ENCODE data around the gene ZSWIM3. TPM values are rescaled to one million over a fixed set of nuclear protein-coding genes. Genes with fewer than 3 reads are reported as not detected.

ZSWIM3 gene
- total RNA-seq, 4 donors from 2014 or later, result 2.1 to 5.4 (median 4.0) TPM

DNA sequence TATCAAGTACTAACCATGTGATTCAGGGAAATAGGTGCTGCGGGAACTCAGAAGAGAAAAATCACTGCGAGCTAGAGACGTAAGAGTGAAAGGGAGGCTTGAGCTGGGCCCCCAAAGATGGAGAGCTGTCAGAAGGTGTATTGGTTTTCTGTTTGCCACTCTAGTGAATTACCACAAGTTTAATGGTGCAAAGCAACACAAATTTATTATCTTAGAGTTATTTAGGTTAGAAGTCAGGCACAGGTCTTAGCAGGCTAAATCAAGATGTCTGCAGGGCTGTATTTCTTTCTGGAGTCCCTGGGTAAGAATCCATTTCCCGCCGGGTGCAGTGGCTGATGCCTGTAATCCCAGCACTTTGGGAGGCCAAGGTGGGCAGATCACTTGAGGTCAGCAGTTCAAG is 2.5 kb downstream of the ZSWIM3 start:
- WGBS, result 94% methylated on average over 5 of the region's 5 CpGs
- Histone ChIP-seq H3K27ac (replicated peaks in 1 of 4) (no peak overlapping the region), H3K4me3 (no peak overlapping the region), H3K36me3 (peaks cover 0 to 2% (median under 1%) of the 10 kb centered on the region in 4 donors), H3K27me3 (no peaks in the 10 kb centered on the region), H3K9me3 (no peaks in the 10 kb centered on the region), H3K4me1 (peaks cover 25 to 40% (median 34%) of the 10 kb centered on the region in 4 donors)
- DNase-seq (ENCODE audit: extremely low spot score), result no peak
- intact Hi-C loops (cut with DNase I), result no loop called here
- no peak for TF ChIP-seq POLR2AphosphoS5 (IDR thresholded peaks at IDR 0.05)
- no peak for TF ChIP-seq POLR2A (IDR thresholded peaks at IDR 0.05; ENCODE audit: low read depth)
- TF ChIP-seq EP300 (IDR thresholded peaks at IDR 0.05), result no peak
- TF ChIP-seq, protein P1, sequence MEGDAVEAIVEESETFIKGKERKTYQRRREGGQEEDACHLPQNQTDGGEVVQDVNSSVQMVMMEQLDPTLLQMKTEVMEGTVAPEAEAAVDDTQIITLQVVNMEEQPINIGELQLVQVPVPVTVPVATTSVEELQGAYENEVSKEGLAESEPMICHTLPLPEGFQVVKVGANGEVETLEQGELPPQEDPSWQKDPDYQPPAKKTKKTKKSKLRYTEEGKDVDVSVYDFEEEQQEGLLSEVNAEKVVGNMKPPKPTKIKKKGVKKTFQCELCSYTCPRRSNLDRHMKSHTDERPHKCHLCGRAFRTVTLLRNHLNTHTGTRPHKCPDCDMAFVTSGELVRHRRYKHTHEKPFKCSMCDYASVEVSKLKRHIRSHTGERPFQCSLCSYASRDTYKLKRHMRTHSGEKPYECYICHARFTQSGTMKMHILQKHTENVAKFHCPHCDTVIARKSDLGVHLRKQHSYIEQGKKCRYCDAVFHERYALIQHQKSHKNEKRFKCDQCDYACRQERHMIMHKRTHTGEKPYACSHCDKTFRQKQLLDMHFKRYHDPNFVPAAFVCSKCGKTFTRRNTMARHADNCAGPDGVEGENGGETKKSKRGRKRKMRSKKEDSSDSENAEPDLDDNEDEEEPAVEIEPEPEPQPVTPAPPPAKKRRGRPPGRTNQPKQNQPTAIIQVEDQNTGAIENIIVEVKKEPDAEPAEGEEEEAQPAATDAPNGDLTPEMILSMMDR (IDR thresholded peaks at IDR 0.05), result no peak

- no peak for TF ChIP-seq EP300 (IDR thresholded peaks at IDR 0.05)
- TF ChIP-seq POLR2AphosphoS5 (IDR thresholded peaks at IDR 0.05), result no peak
- no peak for TF ChIP-seq POLR2A (IDR thresholded peaks at IDR 0.05; ENCODE audit: low read depth)
- TF ChIP-seq, protein P1 (IDR thresholded peaks at IDR 0.05), result no peak
- no peak overlapping the region for H3K4me3 ChIP-seq
- 73% methylated on average over 7 of the region's 7 CpGs for WGBS
- H3K36me3 ChIP-seq, result no peaks in the 10 kb centered on the region
- no peak for DNase-seq (ENCODE audit: extremely low spot score)
- peaks cover 17 to 32% (median 27%) of the 10 kb centered on the region in 4 donors for H3K4me1 ChIP-seq
- no peak overlapping the region for H3K27ac ChIP-seq (replicated peaks in 1 of 4)
- no peaks in the 10 kb centered on the region for H3K9me3 ChIP-seq
- intact Hi-C loops (cut with DNase I), result no loop called here
- no peaks in the 10 kb centered on the region for H3K27me3 ChIP-seq
These were observed 3.3 kb downstream of the ZSWIM3 start for GRCh38 chr20:45860560-45861220.

GRCh38 chr20:45861221-45862075 is 4.0 kb downstream of the ZSWIM3 start:
- Histone ChIP-seq H3K36me3 (no peaks in the 10 kb centered on the region), H3K9me3 (no peaks in the 10 kb centered on the region), H3K4me3 (no peak overlapping the region), H3K27ac (replicated peaks in 1 of 4) (no peak overlapping the region), H3K4me1 (peaks cover 9 to 25% (median 19%) of the 10 kb centered on the region in 4 donors), H3K27me3 (no peaks in the 10 kb centered on the region)
- intact Hi-C loops (cut with DNase I), result no loop called here
- TF ChIP-seq EP300 (IDR thresholded peaks at IDR 0.05) (no peak), POLR2AphosphoS5 (IDR thresholded peaks at IDR 0.05) (no peak), POLR2A (IDR thresholded peaks at IDR 0.05; ENCODE audit: low read depth) (no peak)
- TF ChIP-seq, protein P1 (IDR thresholded peaks at IDR 0.05), result no peak
- no peak for DNase-seq (ENCODE audit: extremely low spot score)
- WGBS, result 95% methylated on average over 7 of the region's 7 CpGs

DNA sequence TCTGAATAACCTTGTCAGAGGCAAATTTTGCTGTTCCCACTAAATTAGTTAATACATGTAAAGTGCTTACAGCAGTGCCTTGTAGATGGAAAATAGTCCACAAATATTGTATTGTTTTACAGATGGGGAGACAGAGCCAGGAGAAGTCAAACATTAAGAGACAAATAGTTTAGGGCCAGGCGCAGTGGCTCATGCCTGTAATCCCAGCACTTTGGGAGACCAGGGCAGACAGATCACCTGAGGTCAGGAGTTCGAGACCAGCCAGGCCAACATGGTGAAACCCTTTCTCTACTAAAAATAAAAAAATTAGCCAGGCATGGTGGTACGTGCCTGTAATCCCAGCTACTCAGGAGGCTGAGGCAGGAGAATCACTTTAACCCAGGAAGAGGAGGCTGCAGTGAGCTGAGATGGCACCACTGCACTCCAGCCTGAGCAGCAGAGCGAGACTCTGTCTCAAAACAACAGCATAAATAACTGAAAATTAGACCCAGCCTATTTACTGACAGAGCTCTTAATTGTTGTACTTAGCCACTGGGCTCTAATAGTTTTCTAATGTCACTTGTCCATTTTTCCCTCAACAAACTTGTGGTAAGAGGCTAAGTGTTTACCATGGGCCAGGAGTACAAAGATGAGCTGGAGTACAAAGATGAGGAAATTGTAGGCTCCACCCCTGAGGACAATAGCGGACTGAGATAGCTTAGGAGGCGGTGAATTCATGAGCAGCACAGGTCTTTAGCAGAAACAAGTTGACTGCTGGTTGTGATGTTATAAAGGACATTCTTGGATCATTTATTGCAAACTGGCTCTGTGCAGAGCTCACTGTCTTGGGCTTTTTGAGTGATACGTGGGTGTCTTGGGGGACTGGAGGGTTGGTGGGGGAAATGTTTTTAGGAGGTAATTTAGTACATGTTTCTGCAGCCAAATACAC is 6.4 kb downstream of the ZSWIM3 start:
- no peak for TF ChIP-seq POLR2A (IDR thresholded peaks at IDR 0.05; ENCODE audit: low read depth)
- no peak for TF ChIP-seq POLR2AphosphoS5 (IDR thresholded peaks at IDR 0.05)
- TF ChIP-seq, protein P1 (IDR thresholded peaks at IDR 0.05), result no peak
- Histone ChIP-seq H3K27me3 (no peaks in the 10 kb centered on the region), H3K4me1 (peaks cover 0 to 18% (median 13%) of the 10 kb centered on the region in 4 donors), H3K9me3 (no peaks in the 10 kb centered on the region), H3K27ac (replicated peaks in 1 of 4) (no peak overlapping the region), H3K4me3 (no peak overlapping the region), H3K36me3 (no peaks in the 10 kb centered on the region)
- intact Hi-C loops (cut with DNase I), result no loop called here
- 90% methylated on average over 7 of the region's 7 CpGs for WGBS
- DNase-seq (ENCODE audit: extremely low spot score), result no peak

All from esophagus muscularis mucosa (tissue), 4 donors.